Suprapubic skin (tissue), 4 donors: Measurements from ENCODE around the gene GNB5. TPM values are rescaled to one million over a fixed set of nuclear protein-coding genes. Genes with fewer than 3 reads are reported as not detected.

Experiments used
- DNase-seq, 2 donors: peaks; one replicate each; pipeline ENCODE4 v3.0.0-alpha.2; 2019; ENCODE audit warnings: low spot score in 2 of 2
- H3K27ac ChIP-seq: fragments of 200-600 bp; sonication (generic); one replicate; pipeline ENCODE4 v1.5.1; 2019
- H3K27me3 ChIP-seq: fragments of 200-600 bp; sonication (generic); one replicate; pipeline ENCODE4 v1.5.1; 2019
- H3K36me3 ChIP-seq: fragments of 200-600 bp; sonication (generic); one replicate; pipeline ENCODE4 v1.5.1; 2019
- H3K4me1 ChIP-seq: fragments of 200-600 bp; sonication (generic); one replicate; pipeline ENCODE4 v1.5.1; 2019
- H3K4me3 ChIP-seq: fragments of 200-600 bp; sonication (generic); one replicate; pipeline ENCODE4 v1.5.1; 2019; ENCODE audit warnings: mild to moderate bottlenecking
- H3K9me3 ChIP-seq: fragments of 200-600 bp; sonication (generic); one replicate; pipeline ENCODE4 v1.5.1; 2019
- EP300 ChIP-seq: sonication (generic); formaldehyde crosslinking; IDR thresholded peaks from one replicate; pipeline ENCODE4 v1.6.1; 2017; ENCODE audit warnings: antibody characterized with exemption
- POLR2A ChIP-seq, 2 donors: fragments of 450-650 bp; IDR thresholded peaks; one replicate each; pipeline ENCODE4 v1.6.1; 2017; ENCODE audit warnings: antibody characterized with exemption in 2 of 2, mild to moderate bottlenecking in 2 of 2, moderate library complexity in 2 of 2
- POLR2AphosphoS5 ChIP-seq, 3 donors: sonication (generic); formaldehyde crosslinking; IDR thresholded peaks; one replicate each; pipeline ENCODE4 v1.6.1; 2017; ENCODE audit warnings: antibody characterized with exemption in 3 of 3
- WGBS: methylation state at CpG from one replicate; pipeline ENCODE4 v1.1.5; 2018; 5-methylcytosine and 5-hydroxymethylcytosine counted together
- total RNA-seq, 4 donors: library from RNA; depleted of rRNA; stranded (reverse); fragments of >200 nt; gene quantifications; one replicate each; pipeline ENCODE4 v1.1.0, GENCODE V29; 2016
- TF ChIP-seq, protein P1 (sequence below), 2 donors: fragments of 200-600 bp in 1 of 2; fragments of 450-650 bp in 1 of 2; sonication (generic) in 1 of 2; IDR thresholded peaks; one replicate each; pipeline ENCODE4 v1.5.1; 2016 to 2019; ENCODE audit warnings: antibody characterized with exemption in 2 of 2, mild to moderate bottlenecking in 1 of 2, moderate library complexity in 1 of 2

Gene GNB5
- total RNA-seq, 4 donors from 2014 or later = 17.1 to 30.8 (median 24.9) TPM

DNA sequence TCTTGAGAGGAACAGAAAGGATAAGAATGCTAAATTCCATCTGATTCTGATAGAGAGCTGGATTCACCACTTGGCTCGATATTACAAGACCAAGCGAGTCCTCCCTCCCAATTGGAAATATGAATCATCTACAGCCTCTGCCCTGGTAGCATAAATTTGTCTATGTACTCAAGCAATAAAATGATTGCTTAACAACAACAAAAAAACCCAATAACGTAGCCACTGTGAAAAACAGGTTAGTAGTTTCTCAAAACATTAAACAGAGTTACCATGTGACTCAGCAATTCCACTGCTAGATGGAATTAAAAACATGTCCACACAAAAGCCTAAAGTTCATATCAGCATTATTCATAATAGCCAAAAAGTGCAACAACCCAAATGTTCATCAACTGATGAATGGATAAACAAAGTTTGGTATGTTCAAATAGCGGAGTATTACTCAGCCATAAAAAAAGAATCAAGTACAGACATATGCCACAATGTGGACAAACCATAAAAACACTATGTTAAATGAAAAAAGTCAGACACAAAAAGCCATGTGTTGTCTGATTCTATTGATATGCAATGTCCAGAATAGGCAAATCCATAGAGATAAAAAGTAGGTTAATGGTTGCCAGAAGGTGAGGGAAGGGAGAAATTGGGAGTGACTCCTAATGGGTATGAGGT, 95.5 kb downstream of the GNB5 start:
- no peaks in the 10 kb centered on the region for H3K27me3 ChIP-seq
- peak overlapping the region; percentile 92 for H3K27ac ChIP-seq
- 19% methylated on average over 4 of the region's 4 CpGs for WGBS
- no peaks in the 10 kb centered on the region for H3K9me3 ChIP-seq
- no peaks in the 10 kb centered on the region for H3K36me3 ChIP-seq
- H3K4me1 ChIP-seq = peaks cover 37% of the 10 kb centered on the region
- H3K4me3 ChIP-seq = no peak overlapping the region
- TF ChIP-seq POLR2AphosphoS5 (IDR thresholded peaks at IDR 0.05) (peak in 2 of 3 donors; percentile 63 to 88), EP300 (no peak)
- DNase-seq = no peak

DNA sequence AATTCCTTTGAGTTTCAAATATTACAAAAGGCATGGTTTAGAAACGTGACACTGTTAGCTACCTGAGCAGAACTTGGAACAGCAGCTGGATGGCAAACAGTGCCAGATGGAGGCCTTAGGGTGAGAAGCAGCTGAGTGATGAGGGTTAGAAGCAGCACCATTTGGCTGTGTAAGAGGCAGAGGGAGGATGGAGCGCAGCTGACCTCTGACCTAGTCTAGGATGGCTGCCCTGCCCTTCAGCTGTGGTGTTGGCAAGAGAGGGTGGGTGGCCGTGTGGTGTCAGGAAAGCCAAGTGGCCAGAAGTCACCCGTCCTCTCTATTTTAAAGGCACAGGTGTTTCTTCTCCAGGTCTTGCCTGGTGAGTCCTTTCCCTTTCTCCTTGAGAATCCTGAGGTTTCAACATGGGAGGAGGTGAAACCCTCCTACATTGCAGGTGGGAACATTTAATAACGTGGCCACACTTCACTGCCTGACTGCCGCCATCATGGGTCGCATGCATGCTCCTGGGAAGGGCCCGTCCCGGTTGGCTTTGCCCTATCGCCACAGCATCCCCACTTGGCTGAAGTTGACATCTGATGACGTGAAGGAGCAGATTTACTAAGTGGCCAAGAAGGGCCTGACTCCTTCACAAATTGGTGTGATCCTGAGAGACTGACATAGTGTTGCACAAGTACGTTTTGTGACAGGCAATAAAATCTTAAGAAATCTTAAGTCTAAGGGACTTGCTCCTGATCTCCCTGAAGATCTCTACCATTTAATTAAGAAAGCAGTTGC, 96.2 kb downstream of the GNB5 start:
- WGBS = 54% methylated on average over 12 of the region's 12 CpGs
- Histone ChIP-seq H3K36me3 (no peaks in the 10 kb centered on the region), H3K27ac (peak overlapping the region; percentile 92), H3K9me3 (no peaks in the 10 kb centered on the region), H3K27me3 (no peaks in the 10 kb centered on the region), H3K4me1 (peaks cover 37% of the 10 kb centered on the region), H3K4me3 (no peak overlapping the region)
- TF ChIP-seq EP300 = no peak
- no peak for TF ChIP-seq POLR2A (IDR thresholded peaks at IDR 0.05)
- TF ChIP-seq POLR2AphosphoS5 (IDR thresholded peaks at IDR 0.05) = no peak
- TF ChIP-seq, protein P1, sequence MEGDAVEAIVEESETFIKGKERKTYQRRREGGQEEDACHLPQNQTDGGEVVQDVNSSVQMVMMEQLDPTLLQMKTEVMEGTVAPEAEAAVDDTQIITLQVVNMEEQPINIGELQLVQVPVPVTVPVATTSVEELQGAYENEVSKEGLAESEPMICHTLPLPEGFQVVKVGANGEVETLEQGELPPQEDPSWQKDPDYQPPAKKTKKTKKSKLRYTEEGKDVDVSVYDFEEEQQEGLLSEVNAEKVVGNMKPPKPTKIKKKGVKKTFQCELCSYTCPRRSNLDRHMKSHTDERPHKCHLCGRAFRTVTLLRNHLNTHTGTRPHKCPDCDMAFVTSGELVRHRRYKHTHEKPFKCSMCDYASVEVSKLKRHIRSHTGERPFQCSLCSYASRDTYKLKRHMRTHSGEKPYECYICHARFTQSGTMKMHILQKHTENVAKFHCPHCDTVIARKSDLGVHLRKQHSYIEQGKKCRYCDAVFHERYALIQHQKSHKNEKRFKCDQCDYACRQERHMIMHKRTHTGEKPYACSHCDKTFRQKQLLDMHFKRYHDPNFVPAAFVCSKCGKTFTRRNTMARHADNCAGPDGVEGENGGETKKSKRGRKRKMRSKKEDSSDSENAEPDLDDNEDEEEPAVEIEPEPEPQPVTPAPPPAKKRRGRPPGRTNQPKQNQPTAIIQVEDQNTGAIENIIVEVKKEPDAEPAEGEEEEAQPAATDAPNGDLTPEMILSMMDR (IDR thresholded peaks at IDR 0.05) = no peak
- peak in 1 of 2 donors; percentile 79 for DNase-seq

DNA sequence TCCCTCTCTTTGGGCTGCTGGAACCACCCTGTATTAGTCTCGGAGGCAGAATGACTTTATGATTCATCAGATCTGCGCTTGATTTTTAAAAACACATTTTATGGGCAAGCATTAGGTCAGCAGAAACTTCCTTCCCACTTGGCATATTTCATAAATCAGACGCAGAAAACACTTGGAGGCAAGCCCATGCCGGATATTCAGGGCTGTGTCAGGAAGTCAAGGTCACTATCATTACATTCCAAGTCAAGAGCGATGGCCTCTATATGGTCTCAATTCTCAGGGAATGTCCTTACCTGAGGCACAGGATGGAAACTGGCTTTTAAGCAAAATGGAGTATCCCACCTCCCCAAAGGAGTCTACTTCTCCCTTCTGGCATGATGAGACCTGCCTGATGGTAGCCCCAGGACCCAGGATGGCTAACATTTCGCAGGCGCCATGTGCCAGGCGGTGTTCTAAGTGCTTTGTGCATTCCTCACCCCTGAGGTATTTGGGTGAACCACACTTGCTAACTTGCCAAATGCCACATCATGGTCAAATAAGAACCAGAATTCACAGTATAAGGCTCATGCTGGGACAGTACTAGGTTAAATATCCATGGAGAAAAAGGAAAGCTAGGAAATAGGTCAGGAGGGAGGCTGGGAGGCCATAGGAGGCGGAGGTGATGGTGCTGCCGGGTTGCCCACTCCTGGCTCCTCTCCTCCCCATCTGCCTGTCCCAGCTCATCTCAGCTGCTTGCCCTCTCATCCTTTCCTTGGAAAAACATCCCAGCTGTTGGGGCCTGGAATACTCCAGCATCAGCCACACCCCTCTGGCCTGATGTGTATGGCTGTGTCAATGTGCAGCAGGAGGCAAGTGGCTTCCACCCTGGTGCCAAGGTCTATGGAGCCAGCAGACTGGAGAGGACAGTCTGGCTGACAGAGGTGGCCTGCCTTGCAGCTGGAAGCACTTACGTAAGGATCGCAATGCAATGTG, 97.4 kb downstream of the GNB5 start:
- peak; percentile 88 to 92 for DNase-seq
- TF ChIP-seq EP300 = no peak
- TF ChIP-seq POLR2A (IDR thresholded peaks at IDR 0.05) = no peak
- peak in 1 of 3 donors; percentile 69 for TF ChIP-seq POLR2AphosphoS5 (IDR thresholded peaks at IDR 0.05)
- TF ChIP-seq, protein P1 (IDR thresholded peaks at IDR 0.05) = no peak
- Histone ChIP-seq H3K9me3 (no peaks in the 10 kb centered on the region), H3K4me3 (no peak overlapping the region), H3K27me3 (no peaks in the 10 kb centered on the region), H3K36me3 (no peaks in the 10 kb centered on the region), H3K27ac (peak overlapping the region; percentile 92), H3K4me1 (peaks cover 37% of the 10 kb centered on the region)
- 16% methylated on average over 11 of the region's 12 CpGs for WGBS

DNA sequence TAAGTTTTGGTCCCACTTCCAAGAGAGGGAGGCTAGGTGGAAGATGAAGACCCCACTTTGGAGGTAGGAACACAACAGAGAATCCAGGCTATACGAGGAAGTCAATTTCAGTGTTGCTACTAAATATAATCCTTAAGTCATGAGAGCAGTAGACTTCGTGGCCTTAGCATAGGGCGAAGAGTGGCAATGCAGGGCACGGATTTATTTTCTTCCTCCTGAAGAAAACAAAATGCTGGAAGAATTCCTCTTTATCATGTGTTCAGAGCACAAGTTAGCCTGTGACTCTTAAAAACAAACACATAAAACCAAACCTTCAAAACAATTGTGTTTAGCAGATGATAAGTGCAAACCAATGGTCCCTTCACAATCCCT, 98.0 kb downstream of the GNB5 start:
- Histone ChIP-seq H3K27ac (peak overlapping the region; percentile 92), H3K9me3 (no peaks in the 10 kb centered on the region), H3K4me3 (no peak overlapping the region), H3K4me1 (peaks cover 37% of the 10 kb centered on the region), H3K27me3 (no peaks in the 10 kb centered on the region), H3K36me3 (no peaks in the 10 kb centered on the region)
- WGBS = 41% methylated on average over 4 of the region's 4 CpGs
- TF ChIP-seq, protein P1 (IDR thresholded peaks at IDR 0.05) = no peak
- TF ChIP-seq EP300 (no peak), POLR2A (IDR thresholded peaks at IDR 0.05) (no peak), POLR2AphosphoS5 (IDR thresholded peaks at IDR 0.05) (no peak)
- DNase-seq = no peak

DNA sequence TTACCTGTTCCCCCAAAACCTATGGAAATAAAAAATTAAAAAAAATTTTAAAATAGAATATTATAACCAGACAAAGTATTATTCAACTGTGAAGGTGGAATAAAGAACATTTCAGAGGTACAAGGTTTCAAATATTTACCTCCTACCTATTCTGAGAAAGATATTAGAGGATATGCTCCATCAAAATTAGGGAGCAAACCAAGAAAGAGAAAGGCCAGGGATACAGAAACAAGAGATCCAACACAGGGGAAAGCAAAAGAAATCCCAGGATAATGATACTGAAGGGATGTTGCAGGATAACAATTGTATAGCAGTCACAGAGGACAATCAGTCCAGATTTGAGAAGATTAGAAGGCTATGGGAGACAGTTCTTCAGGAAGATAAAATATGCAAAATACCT, 101.0 kb downstream of the GNB5 start:
- H3K36me3 ChIP-seq = no peaks in the 10 kb centered on the region
- DNase-seq = no peak

More for the DNA sequence above, 101.0 kb downstream of the GNB5 start:
- H3K27me3 ChIP-seq = no peaks in the 10 kb centered on the region
- TF ChIP-seq, protein P1 (IDR thresholded peaks at IDR 0.05) = no peak
- no peak for TF ChIP-seq EP300
- no peak for TF ChIP-seq POLR2A (IDR thresholded peaks at IDR 0.05)
- no peak for TF ChIP-seq POLR2AphosphoS5 (IDR thresholded peaks at IDR 0.05)
- no peak overlapping the region for H3K27ac ChIP-seq
- no peaks in the 10 kb centered on the region for H3K9me3 ChIP-seq
- H3K4me1 ChIP-seq = peaks cover 28% of the 10 kb centered on the region
- H3K4me3 ChIP-seq = no peak overlapping the region
